Thoracic aorta (tissue), 2 donors: ENCODE results near the gene DET1. TPM values are rescaled to one million over a fixed set of nuclear protein-coding genes. Genes with fewer than 3 reads are reported as not detected.
"Not testable (repeated sequence)": the region's sequence is repeated elsewhere in the genome, so short reads cannot be mapped to it uniquely, and the experiment has no call there.

Experiments
- ATAC-seq: fragments of 150-250 bp; one replicate; pipeline ENCODE4 v1.8.0; 2017; ENCODE audit warnings: low read depth; ENCODE audit not compliant: insufficient number of reproducible peaks, low FRiP score
- DNase-seq: peaks from one replicate; pipeline ENCODE4 v3.0.0-alpha.2; 2020; ENCODE audit warnings: low spot score
- H3K27ac ChIP-seq, 2 donors: fragments of 200-600 bp; sonication (generic); 1 replicate in 1 of 2; 2 replicates in 1 of 2; pipeline ENCODE4 v1.5.1; 2016; ENCODE audit warnings: mild to moderate bottlenecking in 2 of 2, moderate library complexity in 2 of 2
- H3K27me3 ChIP-seq: fragments of 200-600 bp; sonication (generic); replicated peaks from 2 replicates; pipeline ENCODE4 v1.6.0; 2016; ENCODE audit warnings: mild to moderate bottlenecking; ENCODE audit not compliant: insufficient read depth
- H3K36me3 ChIP-seq: fragments of 200-600 bp; sonication (generic); one replicate; pipeline ENCODE4 v1.5.1; 2016
- H3K4me1 ChIP-seq, 2 donors: fragments of 200-600 bp; sonication (generic); 1 replicate in 1 of 2; 2 replicates in 1 of 2; pipeline versions ENCODE4 v1.5.1 to v1.6.0; 2016; ENCODE audit warnings: low read depth in 2 of 2, mild to moderate bottlenecking in 1 of 2; ENCODE audit not compliant: control insufficient read depth in 1 of 2
- H3K4me3 ChIP-seq: fragments of 200-600 bp; sonication (generic); 2 replicates; pipeline ENCODE4 v1.5.1; 2016; ENCODE audit warnings: mild to moderate bottlenecking
- H3K9me3 ChIP-seq: fragments of 200-600 bp; sonication (generic); 2 replicates; pipeline ENCODE4 v1.5.1; 2016
- CTCF ChIP-seq: fragments of 200-600 bp; sonication (generic); IDR thresholded peaks from one replicate; pipeline ENCODE4 v1.5.1; 2019; ENCODE audit warnings: antibody characterized with exemption
- total RNA-seq, 2 donors: library from RNA; depleted of rRNA; stranded (reverse); fragments of >200 nt; gene quantifications; one replicate each; pipeline versions ENCODE4 v1.1.0 to v1.2.3, GENCODE V29; 2016

Gene DET1
- total RNA-seq, 2 donors from 2014 or later, result 6.0 to 8.5 TPM

DNA sequence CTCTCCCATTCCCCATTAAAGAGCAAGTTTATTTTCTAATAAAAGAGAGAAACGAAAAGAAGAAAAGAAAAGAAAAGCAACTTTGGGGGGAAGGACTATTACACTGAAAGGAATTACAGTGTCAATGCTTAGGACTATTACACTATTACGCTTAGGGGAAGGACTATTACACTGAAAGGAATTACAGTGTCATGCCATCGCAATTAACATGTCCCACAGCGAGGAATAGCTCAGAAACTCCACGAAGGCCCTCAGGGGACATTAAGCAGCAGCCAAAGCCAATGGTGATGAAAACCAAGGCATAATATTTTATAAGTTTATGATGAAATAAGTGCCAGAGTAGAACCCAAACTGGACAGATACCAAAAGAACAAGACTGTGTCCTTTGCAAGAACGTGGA is 22.1 kb upstream of the DET1 start:
- no peak for ATAC-seq

DNA sequence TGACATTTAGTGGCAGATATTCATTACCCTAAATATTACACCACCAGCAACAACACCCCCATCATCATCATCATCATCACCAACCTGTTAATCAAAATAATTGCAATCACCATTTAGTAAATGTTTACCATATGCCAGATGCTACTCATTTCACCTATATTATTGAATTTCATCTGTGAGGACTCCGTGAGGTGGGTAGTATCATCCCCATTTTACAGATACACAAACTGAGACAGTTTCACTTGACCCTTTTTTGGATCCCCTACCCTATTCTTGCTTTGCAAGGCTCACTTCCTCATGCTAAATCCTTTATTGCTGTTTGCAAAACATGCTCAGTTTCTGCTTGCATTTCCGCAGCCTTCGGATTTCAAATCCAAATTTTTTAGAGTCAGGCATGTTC is 18.3 kb upstream of the DET1 start:
- Histone ChIP-seq H3K27me3 (no peaks in the 10 kb centered on the region), H3K9me3 (no peaks in the 10 kb centered on the region)
- TF ChIP-seq CTCF, result no peak

More for the DNA sequence above, 22.1 kb upstream of the DET1 start:
- DNase-seq, result no peak
- Histone ChIP-seq H3K4me3 (no peak overlapping the region), H3K27ac (no peak overlapping the region), H3K9me3 (no peaks in the 10 kb centered on the region), H3K4me1 (no peaks in the 10 kb centered on the region), H3K27me3 (no peaks in the 10 kb centered on the region), H3K36me3 (no peaks in the 10 kb centered on the region)
- no peak for TF ChIP-seq CTCF

GRCh38 chr15:88563638-88564037 is 17.2 kb upstream of the DET1 start:
- TF ChIP-seq CTCF, result no peak
- no peaks in the 10 kb centered on the region for H3K4me1 ChIP-seq
- H3K27me3 ChIP-seq, result no peaks in the 10 kb centered on the region
- no peak overlapping the region for H3K4me3 ChIP-seq
- ATAC-seq (no peak), DNase-seq (no peak)
- H3K36me3 ChIP-seq, result no peaks in the 10 kb centered on the region
- H3K27ac ChIP-seq, result no peak overlapping the region
- no peaks in the 10 kb centered on the region for H3K9me3 ChIP-seq

More for the DNA sequence above, 18.3 kb upstream of the DET1 start:
- Histone ChIP-seq H3K4me3 (no peak overlapping the region), H3K4me1 (no peaks in the 10 kb centered on the region), H3K27ac (no peak overlapping the region), H3K36me3 (no peaks in the 10 kb centered on the region)
- ATAC-seq, result no peak
- DNase-seq, result no peak

DNA sequence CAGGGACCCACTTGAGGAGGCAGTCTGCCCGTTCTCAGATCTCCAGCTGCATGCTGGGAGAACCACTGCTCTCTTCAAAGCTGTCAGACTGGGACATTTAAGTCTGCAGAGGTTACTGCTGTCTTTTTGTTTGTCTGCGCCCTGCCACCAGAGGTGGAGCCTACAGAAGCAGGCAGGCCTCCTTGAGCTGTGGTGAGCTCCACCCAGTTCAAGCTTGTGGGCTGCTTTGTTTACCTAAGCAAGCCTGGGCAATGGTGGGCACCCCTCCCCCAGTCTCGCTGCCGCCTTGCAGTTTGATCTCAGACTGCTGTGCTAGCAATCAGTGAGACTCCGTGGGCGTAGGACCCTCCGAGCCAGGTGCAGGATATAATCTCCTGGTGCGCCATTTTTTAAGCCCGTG is 13.1 kb upstream of the DET1 start:
- not testable (repeated sequence) for H3K36me3 ChIP-seq, H3K9me3 ChIP-seq, ATAC-seq, H3K4me3 ChIP-seq, DNase-seq, H3K4me1 ChIP-seq, H3K27ac ChIP-seq, H3K27me3 ChIP-seq

GRCh38 chr15:88558026-88558425 is 11.5 kb upstream of the DET1 start:
- DNase-seq, ATAC-seq, H3K27me3 ChIP-seq, H3K4me3 ChIP-seq, H3K36me3 ChIP-seq, H3K27ac ChIP-seq, H3K4me1 ChIP-seq, H3K9me3 ChIP-seq: not testable (repeated sequence)

DNA sequence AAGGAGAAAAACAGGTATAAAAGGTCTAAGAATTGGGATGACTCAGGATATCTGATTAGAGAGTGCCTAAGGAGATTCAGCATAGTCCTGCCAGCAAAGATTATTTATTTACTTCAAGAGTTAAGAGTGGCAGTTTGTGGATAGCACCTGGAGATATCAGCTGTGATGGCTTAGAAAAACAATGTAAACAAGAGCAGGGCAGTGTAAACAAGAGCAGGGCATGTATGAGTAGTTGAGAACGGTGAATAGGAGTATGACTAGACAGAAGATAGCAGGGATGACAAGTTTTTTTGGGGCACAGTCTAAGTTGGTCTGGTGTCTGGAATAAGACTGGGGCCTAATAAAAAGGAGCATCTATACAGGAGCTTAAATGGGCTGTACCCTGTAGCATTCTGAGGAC is 1.5 kb upstream of the DET1 start:
- H3K9me3 ChIP-seq, ATAC-seq, H3K27ac ChIP-seq, H3K36me3 ChIP-seq, H3K27me3 ChIP-seq, H3K4me3 ChIP-seq, DNase-seq, H3K4me1 ChIP-seq: not testable (repeated sequence)

- not testable (repeated sequence) for DNase-seq, ATAC-seq, H3K9me3 ChIP-seq, H3K27me3 ChIP-seq, H3K4me1 ChIP-seq, H3K36me3 ChIP-seq
- peak overlapping the region; percentile 63 to 64 for H3K27ac ChIP-seq
- peak overlapping the region; percentile 93 for H3K4me3 ChIP-seq
Observed at GRCh38 chr15:88545578-88546247, 768 bp downstream of the DET1 start.
